Measurements from ENCODE around the gene TTC33.

DNA sequence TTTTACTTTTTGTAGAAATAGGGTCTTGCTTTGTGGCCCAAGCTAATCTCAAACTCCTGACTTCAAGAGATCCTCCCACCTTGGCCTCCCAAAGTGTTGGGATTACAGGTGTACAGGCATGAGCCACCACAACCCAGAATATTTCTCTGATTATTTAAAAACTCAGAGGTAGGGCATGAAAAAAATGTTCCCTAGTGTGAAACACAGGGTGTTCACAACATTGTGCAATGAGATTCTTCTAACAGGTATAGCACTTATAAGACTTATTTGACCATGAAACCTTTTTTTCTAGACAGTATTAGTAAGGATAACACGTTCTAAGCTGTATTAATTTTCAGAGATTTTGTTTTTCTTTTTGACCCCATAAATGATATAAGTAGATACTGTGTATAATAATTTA is 89.1 kb downstream of the TTC33 start:
- no peak for TF ChIP-seq POLR2A (IDR thresholded peaks at IDR 0.05)
- TF ChIP-seq, protein P1, sequence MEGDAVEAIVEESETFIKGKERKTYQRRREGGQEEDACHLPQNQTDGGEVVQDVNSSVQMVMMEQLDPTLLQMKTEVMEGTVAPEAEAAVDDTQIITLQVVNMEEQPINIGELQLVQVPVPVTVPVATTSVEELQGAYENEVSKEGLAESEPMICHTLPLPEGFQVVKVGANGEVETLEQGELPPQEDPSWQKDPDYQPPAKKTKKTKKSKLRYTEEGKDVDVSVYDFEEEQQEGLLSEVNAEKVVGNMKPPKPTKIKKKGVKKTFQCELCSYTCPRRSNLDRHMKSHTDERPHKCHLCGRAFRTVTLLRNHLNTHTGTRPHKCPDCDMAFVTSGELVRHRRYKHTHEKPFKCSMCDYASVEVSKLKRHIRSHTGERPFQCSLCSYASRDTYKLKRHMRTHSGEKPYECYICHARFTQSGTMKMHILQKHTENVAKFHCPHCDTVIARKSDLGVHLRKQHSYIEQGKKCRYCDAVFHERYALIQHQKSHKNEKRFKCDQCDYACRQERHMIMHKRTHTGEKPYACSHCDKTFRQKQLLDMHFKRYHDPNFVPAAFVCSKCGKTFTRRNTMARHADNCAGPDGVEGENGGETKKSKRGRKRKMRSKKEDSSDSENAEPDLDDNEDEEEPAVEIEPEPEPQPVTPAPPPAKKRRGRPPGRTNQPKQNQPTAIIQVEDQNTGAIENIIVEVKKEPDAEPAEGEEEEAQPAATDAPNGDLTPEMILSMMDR (IDR thresholded peaks at IDR 0.05), result no peak
- TF ChIP-seq POLR2AphosphoS5 (IDR thresholded peaks at IDR 0.05), result no peak
